Suprapubic skin (tissue), 4 donors: ENCODE results near the gene B3GNT9.

Source experiments
- CTCF ChIP-seq, 2 donors: fragments of 200-600 bp in 1 of 2; fragments of 450-650 bp in 1 of 2; sonication (generic) in 1 of 2; IDR thresholded peaks; one replicate each; pipeline ENCODE4 v1.5.1; 2016 to 2019; ENCODE audit warnings: antibody characterized with exemption in 2 of 2, mild to moderate bottlenecking in 1 of 2, moderate library complexity in 1 of 2
- EP300 ChIP-seq: sonication (generic); formaldehyde crosslinking; IDR thresholded peaks from one replicate; pipeline ENCODE4 v1.6.1; 2017; ENCODE audit warnings: antibody characterized with exemption
- POLR2A ChIP-seq, 2 donors: fragments of 450-650 bp; IDR thresholded peaks; one replicate each; pipeline ENCODE4 v1.6.1; 2017; ENCODE audit warnings: antibody characterized with exemption in 2 of 2, mild to moderate bottlenecking in 2 of 2, moderate library complexity in 2 of 2
- POLR2AphosphoS5 ChIP-seq, 3 donors: sonication (generic); formaldehyde crosslinking; IDR thresholded peaks; one replicate each; pipeline ENCODE4 v1.6.1; 2017; ENCODE audit warnings: antibody characterized with exemption in 3 of 3

DNA sequence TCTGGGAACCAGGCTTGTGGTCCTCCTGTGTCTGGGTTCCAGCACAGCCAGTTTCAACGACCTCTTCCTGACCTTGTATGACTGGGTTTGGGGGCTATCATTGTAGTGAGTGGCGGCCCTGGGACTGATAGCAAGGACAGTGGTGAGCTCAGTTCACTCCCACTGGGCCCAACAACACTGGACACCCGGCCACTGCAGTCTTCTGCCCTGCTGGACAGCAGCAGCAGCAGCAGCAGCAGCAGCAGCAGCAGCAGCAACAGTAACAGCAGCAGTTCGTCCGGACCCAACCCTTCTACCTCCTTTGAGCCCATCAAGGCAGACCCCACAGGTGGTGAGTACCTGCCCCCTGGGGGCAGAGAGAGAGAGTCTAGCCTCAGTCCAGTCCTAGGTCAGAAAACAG, 44.9 kb upstream of the B3GNT9 start:
- TF ChIP-seq CTCF (IDR thresholded peaks at IDR 0.05): no peak
- no peak for TF ChIP-seq POLR2A (IDR thresholded peaks at IDR 0.05)
- no peak for TF ChIP-seq EP300
- TF ChIP-seq POLR2AphosphoS5 (IDR thresholded peaks at IDR 0.05): no peak
